DOHH2 (cell line): Measurements from ENCODE around the gene CPAMD8.

Experiments used
- CTCF ChIP-seq: fragments of 200-600 bp; sonication (generic); IDR thresholded peaks from one replicate; pipeline ENCODE4 v1.5.1; 2014; ENCODE audit warnings: antibody characterized with exemption, mild to moderate bottlenecking, low read depth, low read length; ENCODE audit not compliant: poor library complexity, severe bottlenecking
- EZH2phosphoT487 ChIP-seq: fragments of 200-600 bp; sonication (generic); IDR thresholded peaks from 2 replicates; pipeline ENCODE4 v1.6.1; 2017; ENCODE audit warnings: borderline replicate concordance, mild to moderate bottlenecking, antibody characterized with exemption, low read length, moderate library complexity, mixed read lengths

GRCh38 chr19:16952046-16952445 lies 74.6 kb downstream of the CPAMD8 start:
- TF ChIP-seq EZH2phosphoT487 (no peak), CTCF (no peak)
